IPS DF 4.7 (cell line): ENCODE results near the gene SYNGR3.

Experiments used
- DNase-seq: peaks from one replicate; pipeline ENCODE4 v3.0.0-alpha.2; 2013; ENCODE audit warnings: low spot score; ENCODE audit errors: extremely low read depth

The SYNGR3 gene

GRCh38 chr16:1976951-1977874, 12.6 kb upstream of the SYNGR3 start:
- no peak for DNase-seq

GRCh38 chr16:1977875-1978268, 11.9 kb upstream of the SYNGR3 start:
- DNase-seq: no peak

GRCh38 chr16:1978476-1979120, 11.2 kb upstream of the SYNGR3 start:
- DNase-seq: no peak

GRCh38 chr16:1979271-1980029, 10.3 kb upstream of the SYNGR3 start:
- no peak for DNase-seq

GRCh38 chr16:1980030-1980769, 9.6 kb upstream of the SYNGR3 start:
- DNase-seq: no peak

GRCh38 chr16:1980770-1981087, 9.0 kb upstream of the SYNGR3 start:
- no peak for DNase-seq

GRCh38 chr16:1981398-1981836, 8.4 kb upstream of the SYNGR3 start, which contains the start of gene NOXO1:
NOXO1 (minus strand) TSS chr16:1981469; CDS start chr16:1981179, 290 bp downstream.
- DNase-seq: no peak

GRCh38 chr16:1982013-1982433, 7.7 kb upstream of the SYNGR3 start:
- no peak for DNase-seq

GRCh38 chr16:1982991-1983543, 6.7 kb upstream of the SYNGR3 start:
- no peak for DNase-seq

GRCh38 chr16:1983544-1984346, 6.0 kb upstream of the SYNGR3 start, which contains the start of gene GFER:
GFER (plus strand) TSS chr16:1984193; CDS start chr16:1984219, 26 bp downstream.
- no peak for DNase-seq

- no peak for DNase-seq
Measured at GRCh38 chr16:1984347-1985225, 5.2 kb upstream of the SYNGR3 start.

GRCh38 chr16:1985466-1986150, 4.2 kb upstream of the SYNGR3 start:
- no peak for DNase-seq

- no peak for DNase-seq
Measured at GRCh38 chr16:1987198-1987597, 2.6 kb upstream of the SYNGR3 start.

- DNase-seq: no peak
Measured at GRCh38 chr16:1990101-1990350, 256 bp downstream of the SYNGR3 start.

GRCh38 chr16:1990351-1991134, 773 bp downstream of the SYNGR3 start:
- DNase-seq: no peak

GRCh38 chr16:1991135-1991551, 1.4 kb downstream of the SYNGR3 start:
- no peak for DNase-seq

- no peak for DNase-seq
Measured at GRCh38 chr16:1991588-1991947, 1.8 kb downstream of the SYNGR3 start.
